Embryonic facial prominence (tissue), 1 donor: ENCODE data around the gene NNAT.
A peak's percentile ranks its signal among the peaks of the same experiment; 100 is the strongest.
"Not testable (repeated sequence)": the region's sequence is repeated elsewhere in the genome, so short reads cannot be mapped to it uniquely, and the experiment has no call there.

ENCODE experiments used
- DNase-seq: peaks from one replicate; pipeline ENCODE4 v3.0.0-alpha.2; 2016; ENCODE audit errors: extremely low spot score

Gene NNAT

DNA sequence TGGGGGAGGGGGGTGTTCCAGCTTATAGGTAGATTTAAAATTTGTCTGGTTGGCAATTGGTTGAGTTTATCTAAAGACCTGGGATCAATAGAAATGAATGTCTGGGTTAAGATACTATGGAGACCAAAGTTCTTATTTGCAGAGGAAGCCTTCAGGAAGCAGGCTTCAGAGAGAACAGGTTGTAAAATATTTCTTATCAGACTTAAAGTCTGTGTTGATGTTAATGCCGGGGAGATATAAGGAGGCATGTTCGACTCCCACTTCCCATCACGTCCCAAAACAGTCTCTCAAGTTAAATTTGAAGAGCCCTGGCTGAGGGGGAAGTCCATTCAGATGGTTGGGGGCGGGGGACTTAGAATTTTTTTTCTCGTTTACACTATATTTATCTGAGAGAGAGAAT lies 19.0 kb downstream of the NNAT start:
- no peak for DNase-seq

GRCh38 chr20:37540838-37541237 lies 19.8 kb downstream of the NNAT start:
- not testable (repeated sequence) for DNase-seq

DNA sequence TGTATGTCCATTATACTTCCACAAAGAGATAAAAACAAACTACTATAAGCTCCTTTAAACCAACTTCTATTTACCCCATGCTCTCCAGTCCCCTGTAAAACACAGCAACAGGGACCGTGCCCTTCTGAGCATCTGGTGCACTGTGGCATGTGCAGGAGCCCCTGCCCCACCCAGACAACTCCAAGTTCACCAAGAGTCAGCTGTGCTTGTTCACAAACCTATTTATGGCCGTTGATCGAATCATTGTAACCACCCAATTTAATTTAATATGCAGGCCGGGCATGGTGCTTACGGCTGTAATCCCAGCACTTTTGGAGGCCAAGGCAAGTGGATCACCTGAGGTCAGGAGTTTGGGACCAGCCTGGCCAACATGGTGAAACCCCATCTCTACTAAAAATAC lies 20.3 kb downstream of the NNAT start:
- DNase-seq = no peak

GRCh38 chr20:37542281-37542680 lies 21.2 kb downstream of the NNAT start:
- DNase-seq = no peak

- no peak for DNase-seq
Measured at GRCh38 chr20:37543828-37544227, 22.8 kb downstream of the NNAT start.

GRCh38 chr20:37544386-37544785 lies 23.3 kb downstream of the NNAT start:
- no peak for DNase-seq

GRCh38 chr20:37545516-37545915 lies 24.5 kb downstream of the NNAT start:
- no peak for DNase-seq

GRCh38 chr20:37547912-37548311 lies 26.9 kb downstream of the NNAT start:
- no peak for DNase-seq

DNA sequence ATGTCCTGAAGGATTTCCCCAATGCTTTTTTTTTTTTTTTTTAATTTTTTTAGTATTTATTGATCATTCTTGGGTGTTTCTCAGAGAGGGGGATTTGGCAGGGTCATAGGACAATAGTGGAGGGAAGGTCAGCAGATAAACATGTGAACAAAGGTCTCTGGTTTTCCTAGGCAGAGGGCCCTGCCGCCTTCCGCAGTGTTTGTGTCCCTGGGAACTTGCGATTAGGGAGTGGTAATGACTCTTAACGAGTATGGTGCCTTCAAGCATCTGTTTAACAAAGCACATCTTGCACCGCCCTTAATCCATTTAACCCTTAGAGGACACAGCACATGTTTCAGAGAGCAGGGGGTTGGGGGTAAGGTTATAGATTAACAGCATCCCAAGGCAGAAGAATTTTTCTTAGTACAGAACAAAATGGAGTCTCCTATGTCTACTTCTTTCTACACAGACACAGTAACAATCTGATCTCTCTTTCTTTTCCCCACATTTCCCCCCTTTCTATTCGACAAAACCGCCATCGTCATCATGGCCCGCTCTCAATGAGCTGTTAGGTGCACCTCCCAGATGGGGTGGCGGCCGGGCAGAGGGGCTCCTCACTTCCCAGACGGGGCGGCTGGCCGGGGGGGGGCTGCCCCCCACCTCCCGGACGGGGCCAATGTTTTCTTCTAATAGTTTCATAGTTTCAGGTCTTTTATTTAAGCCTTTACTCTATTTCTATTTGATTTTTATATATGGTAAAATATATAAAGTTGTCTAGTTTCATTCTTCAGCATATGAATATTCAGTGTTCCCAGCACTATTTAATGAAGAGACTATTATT lies 29.3 kb downstream of the NNAT start:
- DNase-seq = not testable (repeated sequence)

- DNase-seq = not testable (repeated sequence)
Measured at GRCh38 chr20:37551660-37552059, 30.6 kb downstream of the NNAT start.

DNA sequence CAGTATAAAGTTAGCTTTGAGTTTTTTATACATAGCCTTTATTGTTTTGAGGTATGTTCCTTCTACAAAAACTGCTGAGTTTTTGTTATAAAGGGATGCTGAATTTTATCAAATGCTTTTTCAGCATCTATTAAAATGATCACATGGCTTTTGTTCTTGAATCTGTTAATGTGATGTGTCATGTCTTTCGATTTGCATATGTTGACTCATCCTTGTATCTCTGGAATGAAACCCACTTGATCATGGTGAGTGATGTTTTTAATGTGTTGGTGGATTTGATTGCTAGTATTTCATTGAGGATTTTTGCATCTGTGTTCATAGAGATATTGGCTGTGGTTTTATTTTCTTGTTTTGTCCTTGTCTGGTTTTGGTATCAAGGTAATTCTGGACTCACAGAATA lies 31.4 kb downstream of the NNAT start:
- DNase-seq = no peak

- DNase-seq = not testable (repeated sequence)
Measured at GRCh38 chr20:37554721-37555298, 33.8 kb downstream of the NNAT start.

- DNase-seq = no peak
Measured at GRCh38 chr20:37556538-37556937, 35.5 kb downstream of the NNAT start.

- DNase-seq = no peak
Measured at GRCh38 chr20:37558306-37558705, 37.3 kb downstream of the NNAT start.

GRCh38 chr20:37558779-37559178 lies 37.7 kb downstream of the NNAT start:
- no peak for DNase-seq

DNA sequence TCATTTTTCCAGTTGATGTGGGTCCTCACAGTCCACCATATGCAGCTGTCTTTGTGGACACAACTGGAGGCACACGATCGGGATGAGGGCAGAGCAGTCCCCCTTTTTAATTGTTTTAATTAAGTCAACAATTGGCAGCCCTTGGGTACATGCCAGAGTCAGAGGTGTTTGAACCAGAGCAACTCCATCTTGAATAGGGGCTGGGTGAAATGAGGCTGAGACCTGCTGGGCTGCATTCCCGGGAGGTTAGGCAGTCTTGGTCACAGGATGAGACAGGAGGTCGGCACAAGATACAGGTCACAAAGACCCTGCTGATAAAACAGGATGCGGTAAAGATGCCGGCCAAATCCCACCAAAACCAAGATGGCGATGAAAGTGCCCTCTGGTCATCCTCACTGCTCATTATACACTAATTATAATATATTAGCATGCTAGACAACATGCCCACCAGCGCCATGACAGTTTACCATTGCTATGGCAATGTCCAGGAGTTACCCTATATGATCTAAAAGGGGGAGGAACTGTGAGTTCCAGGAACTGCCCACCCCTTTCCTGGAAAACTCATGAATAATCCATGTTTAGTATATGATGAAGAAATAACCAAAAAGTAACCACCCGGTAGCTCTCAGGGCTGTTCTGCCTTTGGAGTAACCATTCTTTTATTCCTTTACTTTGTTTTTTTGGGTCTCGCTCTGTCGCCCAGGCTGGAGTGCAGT lies 38.4 kb downstream of the NNAT start:
- no peak for DNase-seq

- DNase-seq = no peak
Measured at GRCh38 chr20:37560629-37561028, 39.6 kb downstream of the NNAT start.

- DNase-seq = no peak
Measured at GRCh38 chr20:37562695-37563480, 41.8 kb downstream of the NNAT start.

DNA sequence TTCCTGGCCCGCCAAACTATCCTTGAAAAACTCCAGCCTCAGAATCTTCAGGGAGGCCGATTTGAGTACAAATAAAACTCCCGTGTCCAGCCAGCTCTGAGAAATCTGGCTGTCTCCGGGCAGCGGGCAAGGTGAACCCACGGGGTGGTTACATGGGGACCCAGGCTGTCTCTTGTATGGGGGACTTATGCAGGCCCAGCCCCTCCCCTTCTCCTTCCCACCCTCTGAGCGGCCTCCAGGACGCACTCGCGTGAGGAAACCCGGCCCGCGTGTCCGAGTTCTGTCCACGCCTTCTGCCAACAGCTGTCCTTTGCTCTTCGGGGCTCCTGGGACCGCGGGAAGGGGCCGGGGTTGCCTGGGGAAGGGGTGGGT lies 43.0 kb downstream of the NNAT start:
- DNase-seq = no peak

- DNase-seq = peak; percentile 27
Measured at GRCh38 chr20:37564388-37565133, 43.5 kb downstream of the NNAT start.

DNA sequence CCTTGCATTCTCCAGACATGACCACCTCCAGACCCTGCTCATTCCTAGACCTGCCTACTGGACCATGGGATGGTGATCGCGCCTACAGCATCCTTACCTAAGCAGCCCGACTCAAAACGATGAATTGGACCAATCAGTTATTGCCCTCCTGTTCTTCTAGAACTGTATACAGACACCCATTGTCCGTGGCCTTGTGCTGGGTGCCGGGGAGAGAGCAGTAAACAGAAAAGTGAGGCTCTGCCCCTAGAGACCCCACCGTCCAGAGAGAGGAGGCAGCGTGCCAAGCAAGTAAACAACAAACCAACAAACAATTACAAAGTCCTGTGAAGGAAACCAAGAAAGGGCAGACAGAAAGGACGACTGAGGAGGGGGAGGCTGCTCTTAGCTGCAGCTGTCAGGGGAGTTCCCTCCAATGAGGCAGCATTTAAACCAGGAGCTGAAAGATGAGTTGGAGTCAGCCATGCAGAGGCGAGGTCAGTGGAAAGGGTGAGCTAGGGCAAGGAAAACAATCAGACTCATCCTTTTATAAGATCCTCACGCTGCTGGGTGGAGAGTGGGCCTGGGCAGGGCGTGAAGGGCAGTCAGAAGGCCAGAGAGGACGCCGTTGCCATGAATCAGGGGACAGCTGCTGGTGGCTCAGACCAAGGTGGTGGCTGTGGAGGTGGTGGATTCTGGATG lies 44.2 kb downstream of the NNAT start:
- DNase-seq = no peak
